Mesendoderm (in vitro differentiated cells): ENCODE results near the gene PROZ. TPM values are rescaled to one million over a fixed set of nuclear protein-coding genes. Genes with fewer than 3 reads are reported as not detected.

Source experiments
- small RNA-seq: library from polyadenylated mRNA; stranded (forward); fragments of <200 nt; extraction: miRNeasy Mini kit (QIAGEN cat#:217004); gene quantifications from one replicate; pipeline ENCODE3, GENCODE V24; 2013; ENCODE audit not compliant: insufficient read depth

The PROZ gene

Small RNA genes within 50 kb of the gene (small RNA-seq; reads per million reads assigned to genes)
- not detected for gene AL137002.1
